ENCODE measurements around the gene TEX26.

TEX26 gene

GRCh38 chr13:30932481-30933353 is at the start of gene TEX26:
TSS of gene TEX26 (plus strand) at chr13:30932656. CDS start at chr13:30932716, 60 bp downstream.
- Histone ChIP-seq H3K9me3 (ENCODE audit: control insufficient read depth in 5 of 5, low read length in 5 of 5) (no peaks in the 10 kb centered on the region), H3K4me3 (ENCODE audit: low read depth in 1 of 5, low read length in 5 of 5) (peak within 1 kb of the TSS; percentile 7 to 51 (median 33)), H3K4me1 (ENCODE audit: control insufficient read depth in 5 of 5, insufficient read depth in 5 of 5, low read length in 5 of 5) (peaks cover 0 to 15% (median 12%) of the 10 kb centered on the region in 5 donors), H3K27ac (ENCODE audit: low read depth, low read length) (no peak within 1 kb of the TSS), H3K27me3 (ENCODE audit: control insufficient read depth in 5 of 5, insufficient read depth in 4 of 5, low read length in 5 of 5) (peaks cover 0 to 3% (median 0%) of the 10 kb centered on the region in 5 donors), H3K9ac (ENCODE audit: low read length in 5 of 5) (peak within 1 kb of the TSS in 2 of 5 donors; percentile 4 to 38), H3K36me3 (ENCODE audit: control insufficient read depth in 5 of 5, insufficient read depth in 5 of 5, low read length in 5 of 5) (no peaks in the 10 kb centered on the region)

DNA sequence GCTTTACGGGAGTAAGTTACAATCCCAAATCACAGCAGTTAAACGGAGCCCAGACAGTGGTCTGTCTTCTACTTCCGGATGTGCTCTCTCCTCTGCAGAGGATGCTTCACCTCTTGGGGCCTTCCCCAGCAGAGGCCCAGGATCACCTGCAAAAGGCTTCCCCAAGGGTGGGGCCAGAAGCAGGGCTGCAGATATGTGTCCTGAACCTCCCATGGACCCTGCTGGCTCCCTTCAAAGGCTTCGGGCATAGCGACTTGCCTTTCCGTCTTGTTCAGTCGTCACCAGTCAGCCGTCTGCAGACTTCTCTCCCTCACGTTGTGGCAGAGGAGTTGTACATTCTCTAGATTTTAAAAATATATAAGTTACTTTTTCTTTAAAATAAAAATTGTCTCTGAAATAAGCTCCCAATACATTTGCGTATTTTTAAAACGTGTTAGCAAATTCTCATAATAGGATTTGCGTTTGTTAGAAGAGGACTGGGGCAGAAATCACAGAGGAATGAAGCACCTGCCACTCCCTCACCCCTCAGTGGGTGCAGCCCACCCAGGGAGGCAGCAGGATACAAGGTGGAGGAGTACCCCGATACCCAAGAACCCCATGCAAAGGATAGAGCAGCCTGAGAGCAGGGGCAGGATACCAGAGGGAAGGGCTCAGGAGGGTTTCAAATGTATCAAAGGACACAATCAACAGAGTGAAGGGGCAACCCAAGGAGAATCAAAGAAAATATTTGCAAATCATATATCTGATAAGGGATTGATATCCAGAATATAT is 49.3 kb upstream of the TEX26 start:
- no peak overlapping the region for H3K4me3 ChIP-seq (ENCODE audit: low read depth in 1 of 5, low read length in 5 of 5)
- no peaks in the 10 kb centered on the region for H3K27me3 ChIP-seq (ENCODE audit: control insufficient read depth in 5 of 5, insufficient read depth in 4 of 5, low read length in 5 of 5)
- H3K9me3 ChIP-seq (ENCODE audit: control insufficient read depth in 5 of 5, low read length in 5 of 5): peaks cover 0 to 5% (median 0%) of the 10 kb centered on the region in 5 donors
- H3K9ac ChIP-seq (ENCODE audit: low read length in 5 of 5): no peak overlapping the region
- H3K36me3 ChIP-seq (ENCODE audit: control insufficient read depth in 5 of 5, insufficient read depth in 5 of 5, low read length in 5 of 5): no peaks in the 10 kb centered on the region
- H3K4me1 ChIP-seq (ENCODE audit: control insufficient read depth in 5 of 5, insufficient read depth in 5 of 5, low read length in 5 of 5): peaks cover 8 to 25% (median 23%) of the 10 kb centered on the region in 5 donors
- H3K27ac ChIP-seq (ENCODE audit: low read depth, low read length): no peak overlapping the region

DNA sequence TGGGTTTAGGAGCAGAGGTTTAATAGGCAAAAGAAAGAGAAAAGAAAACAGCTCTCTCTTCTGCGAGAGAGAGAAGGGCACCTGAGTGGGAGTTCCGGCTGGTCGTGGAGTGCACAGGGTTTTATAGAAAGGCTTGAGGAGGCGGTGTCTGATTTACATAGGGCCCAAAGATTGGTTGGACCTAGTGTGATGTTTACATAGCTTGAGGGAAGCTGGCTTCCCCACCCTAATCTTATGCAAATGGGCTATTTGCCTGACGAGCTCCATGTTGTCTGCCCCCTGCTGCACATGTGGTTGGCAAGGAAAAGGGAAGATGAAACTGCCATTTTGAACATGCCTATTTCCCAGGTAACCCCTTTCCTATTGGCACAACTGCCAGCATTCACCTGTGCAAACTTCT is 47.9 kb upstream of the TEX26 start:
- Histone ChIP-seq H3K36me3 (ENCODE audit: control insufficient read depth in 5 of 5, insufficient read depth in 5 of 5, low read length in 5 of 5) (no peaks in the 10 kb centered on the region), H3K27ac (ENCODE audit: low read depth, low read length) (no peak overlapping the region), H3K9me3 (ENCODE audit: control insufficient read depth in 5 of 5, low read length in 5 of 5) (peaks cover 0 to 8% (median under 1%) of the 10 kb centered on the region in 5 donors), H3K9ac (ENCODE audit: low read length in 5 of 5) (no peak overlapping the region), H3K4me3 (ENCODE audit: low read depth in 1 of 5, low read length in 5 of 5) (no peak overlapping the region), H3K4me1 (ENCODE audit: control insufficient read depth in 5 of 5, insufficient read depth in 5 of 5, low read length in 5 of 5) (peaks cover 8 to 25% (median 22%) of the 10 kb centered on the region in 5 donors), H3K27me3 (ENCODE audit: control insufficient read depth in 5 of 5, insufficient read depth in 4 of 5, low read length in 5 of 5) (no peaks in the 10 kb centered on the region)

DNA sequence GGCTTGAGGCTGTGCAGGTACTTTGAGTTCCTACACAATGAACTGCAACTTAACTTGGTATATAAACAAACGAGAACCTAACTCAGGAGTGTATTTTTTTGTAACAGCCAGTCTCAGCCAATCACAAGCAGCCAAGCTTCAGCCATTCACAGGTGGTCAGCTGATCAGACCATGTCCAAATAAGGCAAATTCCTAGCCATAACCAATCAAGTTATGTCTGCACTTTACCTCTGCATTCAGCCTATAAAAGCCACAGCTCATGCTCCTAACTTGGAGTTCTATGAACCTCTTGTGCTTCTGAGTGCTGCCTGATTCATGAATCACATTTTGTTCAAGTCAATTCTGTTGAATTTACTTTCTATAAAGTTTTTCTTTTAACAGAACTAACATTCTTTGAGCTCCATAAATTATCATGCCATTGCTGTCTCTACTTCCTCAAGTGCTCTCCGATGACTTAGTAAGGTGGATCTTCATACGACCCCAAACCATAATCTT is 43.2 kb upstream of the TEX26 start:
- peaks cover 0 to 8% (median 3%) of the 10 kb centered on the region in 5 donors for H3K9me3 ChIP-seq (ENCODE audit: control insufficient read depth in 5 of 5, low read length in 5 of 5)

GRCh38 chr13:30892966-30893365 is 39.5 kb upstream of the TEX26 start:
- Histone ChIP-seq H3K9ac (ENCODE audit: low read length in 5 of 5) (no peak overlapping the region), H3K27ac (ENCODE audit: low read depth, low read length) (no peak overlapping the region), H3K9me3 (ENCODE audit: control insufficient read depth in 5 of 5, low read length in 5 of 5) (peaks cover 0 to 5% (median 0%) of the 10 kb centered on the region in 5 donors), H3K36me3 (ENCODE audit: control insufficient read depth in 5 of 5, insufficient read depth in 5 of 5, low read length in 5 of 5) (no peaks in the 10 kb centered on the region), H3K4me3 (ENCODE audit: low read depth in 1 of 5, low read length in 5 of 5) (no peak overlapping the region), H3K4me1 (ENCODE audit: control insufficient read depth in 5 of 5, insufficient read depth in 5 of 5, low read length in 5 of 5) (peaks cover 2 to 15% (median 14%) of the 10 kb centered on the region in 5 donors), H3K27me3 (ENCODE audit: control insufficient read depth in 5 of 5, insufficient read depth in 4 of 5, low read length in 5 of 5) (no peaks in the 10 kb centered on the region)

More for the DNA sequence above, 43.2 kb upstream of the TEX26 start:
- Histone ChIP-seq H3K4me1 (ENCODE audit: control insufficient read depth in 5 of 5, insufficient read depth in 5 of 5, low read length in 5 of 5) (peaks cover 0 to 3% (median 0%) of the 10 kb centered on the region in 5 donors), H3K4me3 (ENCODE audit: low read depth in 1 of 5, low read length in 5 of 5) (no peak overlapping the region), H3K9ac (ENCODE audit: low read length in 5 of 5) (no peak overlapping the region), H3K27me3 (ENCODE audit: control insufficient read depth in 5 of 5, insufficient read depth in 4 of 5, low read length in 5 of 5) (no peaks in the 10 kb centered on the region), H3K27ac (ENCODE audit: low read depth, low read length) (no peak overlapping the region), H3K36me3 (ENCODE audit: control insufficient read depth in 5 of 5, insufficient read depth in 5 of 5, low read length in 5 of 5) (no peaks in the 10 kb centered on the region)

- Histone ChIP-seq H3K36me3 (ENCODE audit: control insufficient read depth in 5 of 5, insufficient read depth in 5 of 5, low read length in 5 of 5) (no peaks in the 10 kb centered on the region), H3K4me3 (ENCODE audit: low read depth in 1 of 5, low read length in 5 of 5) (no peak overlapping the region), H3K9ac (ENCODE audit: low read length in 5 of 5) (peak overlapping the region in 2 of 5 donors; percentile 38 to 70), H3K27ac (ENCODE audit: low read depth, low read length) (peak overlapping the region; percentile 15), H3K9me3 (ENCODE audit: control insufficient read depth in 5 of 5, low read length in 5 of 5) (no peaks in the 10 kb centered on the region), H3K27me3 (ENCODE audit: control insufficient read depth in 5 of 5, insufficient read depth in 4 of 5, low read length in 5 of 5) (no peaks in the 10 kb centered on the region), H3K4me1 (ENCODE audit: control insufficient read depth in 5 of 5, insufficient read depth in 5 of 5, low read length in 5 of 5) (peaks cover 9 to 36% (median 32%) of the 10 kb centered on the region in 5 donors)
Observed at GRCh38 chr13:30895773-30896172, 36.7 kb upstream of the TEX26 start.

GRCh38 chr13:30898070-30898469 is 34.4 kb upstream of the TEX26 start:
- Histone ChIP-seq H3K36me3 (ENCODE audit: control insufficient read depth in 5 of 5, insufficient read depth in 5 of 5, low read length in 5 of 5) (no peaks in the 10 kb centered on the region), H3K4me3 (ENCODE audit: low read depth in 1 of 5, low read length in 5 of 5) (peak overlapping the region in 1 of 5 donors; percentile 4), H3K9ac (ENCODE audit: low read length in 5 of 5) (no peak overlapping the region), H3K9me3 (ENCODE audit: control insufficient read depth in 5 of 5, low read length in 5 of 5) (no peaks in the 10 kb centered on the region), H3K4me1 (ENCODE audit: control insufficient read depth in 5 of 5, insufficient read depth in 5 of 5, low read length in 5 of 5) (peaks cover 7 to 37% (median 32%) of the 10 kb centered on the region in 5 donors), H3K27me3 (ENCODE audit: control insufficient read depth in 5 of 5, insufficient read depth in 4 of 5, low read length in 5 of 5) (no peaks in the 10 kb centered on the region), H3K27ac (ENCODE audit: low read depth, low read length) (peak overlapping the region; percentile 35)

- H3K4me3 ChIP-seq (ENCODE audit: low read depth in 1 of 5, low read length in 5 of 5): peak overlapping the region in 1 of 5 donors; percentile 4
- H3K4me1 ChIP-seq (ENCODE audit: control insufficient read depth in 5 of 5, insufficient read depth in 5 of 5, low read length in 5 of 5): peaks cover 7 to 37% (median 29%) of the 10 kb centered on the region in 5 donors
- H3K27me3 ChIP-seq (ENCODE audit: control insufficient read depth in 5 of 5, insufficient read depth in 4 of 5, low read length in 5 of 5): no peaks in the 10 kb centered on the region
- no peaks in the 10 kb centered on the region for H3K36me3 ChIP-seq (ENCODE audit: control insufficient read depth in 5 of 5, insufficient read depth in 5 of 5, low read length in 5 of 5)
- no peak overlapping the region for H3K9ac ChIP-seq (ENCODE audit: low read length in 5 of 5)
- H3K27ac ChIP-seq (ENCODE audit: low read depth, low read length): peak overlapping the region; percentile 74
- H3K9me3 ChIP-seq (ENCODE audit: control insufficient read depth in 5 of 5, low read length in 5 of 5): no peaks in the 10 kb centered on the region
Observed at GRCh38 chr13:30898678-30899241, 33.7 kb upstream of the TEX26 start.

GRCh38 chr13:30900436-30900835 is 32.0 kb upstream of the TEX26 start:
- Histone ChIP-seq H3K9ac (ENCODE audit: low read length in 5 of 5) (no peak overlapping the region), H3K4me1 (ENCODE audit: control insufficient read depth in 5 of 5, insufficient read depth in 5 of 5, low read length in 5 of 5) (peaks cover 8 to 35% (median 26%) of the 10 kb centered on the region in 5 donors), H3K4me3 (ENCODE audit: low read depth in 1 of 5, low read length in 5 of 5) (no peak overlapping the region), H3K9me3 (ENCODE audit: control insufficient read depth in 5 of 5, low read length in 5 of 5) (no peaks in the 10 kb centered on the region), H3K36me3 (ENCODE audit: control insufficient read depth in 5 of 5, insufficient read depth in 5 of 5, low read length in 5 of 5) (no peaks in the 10 kb centered on the region), H3K27me3 (ENCODE audit: control insufficient read depth in 5 of 5, insufficient read depth in 4 of 5, low read length in 5 of 5) (peaks cover 0 to 7% (median 3%) of the 10 kb centered on the region in 5 donors), H3K27ac (ENCODE audit: low read depth, low read length) (no peak overlapping the region)
